IMR-90 (cell line): Measurements from ENCODE around the gene UGGT2. TPM values are rescaled to one million over a fixed set of nuclear protein-coding genes. Genes with fewer than 3 reads are reported as not detected.

ENCODE experiments used
- ATAC-seq: fragments of 200-7000 bp; cut with Tn5 transposase; 2 replicates; pipeline ENCODE4 v1.9.1; 2020; ENCODE audit warnings: low read depth, mild to moderate bottlenecking, moderate library complexity
- BruUV-seq: library from RNA; stranded (reverse); fragments of 400-500 nt; replicated peaks from 2 replicates; lab custom pipeline; 2021; lab: Mats Ljungman, UMichigan
- CTCF ChIA-PET: fragments of 300-600 bp; formaldehyde crosslinking; extraction: SDS; loops from one replicate; lab custom pipeline; 2021; ENCODE audit warnings: antibody characterized with exemption; lab: Yijun Ruan, JAX
- POLR2A ChIA-PET: fragments of 300-600 bp; sonication (Branson Sonifier 250); formaldehyde crosslinking; loops from one replicate; lab custom pipeline; 2022; ENCODE audit warnings: antibody characterized with exemption; ENCODE audit not compliant: unreplicated experiment; lab: Charles Lee
- DNase-seq: peaks from one replicate; pipeline ENCODE4 v3.0.0; 2013
- H2AFZ ChIP-seq: replicated peaks from 2 replicates; pipeline ENCODE3; 2013; ENCODE audit warnings: low read length, mild to moderate bottlenecking; ENCODE audit not compliant: poor library complexity
- H2AK5ac ChIP-seq: 2 replicates; pipeline ENCODE4 v1.6.1; 2013; ENCODE audit warnings: low read depth, low read length, inconsistent platforms
- H2AK9ac ChIP-seq: replicated peaks from 2 replicates; pipeline ENCODE3; 2013; ENCODE audit warnings: mild to moderate bottlenecking, low read depth, low read length, moderate library complexity; ENCODE audit not compliant: poor library complexity
- H2BK120ac ChIP-seq: 2 replicates; pipeline ENCODE4 v1.6.1; 2013; ENCODE audit warnings: low read depth, low read length, inconsistent platforms
- H2BK15ac ChIP-seq: 3 replicates; pipeline ENCODE4 v1.6.1; 2013; ENCODE audit warnings: low read depth, low read length, inconsistent platforms
- H2BK20ac ChIP-seq: 2 replicates; pipeline ENCODE4 v1.6.1; 2013; ENCODE audit warnings: low read depth, mild to moderate bottlenecking, inconsistent platforms, low read length, moderate library complexity
- H2BK5ac ChIP-seq: 2 replicates; pipeline ENCODE4 v1.6.1; 2013; ENCODE audit warnings: mild to moderate bottlenecking, low read depth, low read length, inconsistent platforms; ENCODE audit not compliant: poor library complexity, severe bottlenecking
- H3K14ac ChIP-seq: replicated peaks from 2 replicates; pipeline ENCODE4 v1.6.1; 2013; ENCODE audit warnings: low read depth, low read length, inconsistent platforms
- H3K18ac ChIP-seq: 2 replicates; pipeline ENCODE4 v1.6.1; 2013; ENCODE audit warnings: low read depth, low read length, control low read depth
- H3K23ac ChIP-seq: 2 replicates; pipeline ENCODE4 v1.6.1; 2013; ENCODE audit warnings: low read depth, low read length, inconsistent platforms
- H3K27ac ChIP-seq: 2 replicates; pipeline ENCODE4 v1.5.1; 2013; ENCODE audit warnings: mild to moderate bottlenecking, control low read depth, low read length; ENCODE audit not compliant: insufficient read depth
- H3K27me3 ChIP-seq: 2 replicates; pipeline ENCODE4 v1.6.1; 2013; ENCODE audit warnings: low read length; ENCODE audit not compliant: control insufficient read depth, insufficient read depth
- H3K36me3 ChIP-seq: 2 replicates; pipeline ENCODE4 v1.6.1; 2013; ENCODE audit warnings: low read length, mixed read lengths; ENCODE audit not compliant: control insufficient read depth, insufficient read depth
- H3K4ac ChIP-seq: 2 replicates; pipeline ENCODE4 v1.6.1; 2013; ENCODE audit warnings: low read depth, low read length, inconsistent platforms
- H3K4me1 ChIP-seq: 2 replicates; pipeline ENCODE4 v1.6.1; 2013; ENCODE audit warnings: low read length, mixed read lengths; ENCODE audit not compliant: control insufficient read depth, insufficient read depth
- H3K4me2 ChIP-seq: 2 replicates; pipeline ENCODE4 v1.6.1; 2013; ENCODE audit warnings: low read depth, mild to moderate bottlenecking, control low read depth, low read length, moderate library complexity
- H3K4me3 ChIP-seq: 2 replicates; pipeline ENCODE4 v1.5.1; 2013; ENCODE audit warnings: low read depth, mild to moderate bottlenecking, control low read depth, low read length, moderate library complexity; ENCODE audit not compliant: insufficient read depth
- H3K56ac ChIP-seq: 2 replicates; pipeline ENCODE4 v1.6.1; 2013; ENCODE audit warnings: low read length, inconsistent platforms; ENCODE audit not compliant: insufficient read depth; ENCODE audit errors: extremely low read depth
- H3K79me1 ChIP-seq, 2 experiments: 2 replicates each; pipeline ENCODE4 v1.6.1; 2013; ENCODE audit warnings: low read length in 2 of 2, inconsistent platforms in 1 of 2, low read depth in 1 of 2
- H3K9ac ChIP-seq: 2 replicates; pipeline ENCODE4 v1.6.1; 2013; ENCODE audit warnings: low read depth, low read length, control low read depth
- H3K9me1 ChIP-seq: 2 replicates; pipeline ENCODE4 v1.6.1; 2013; ENCODE audit warnings: low read length, inconsistent platforms; ENCODE audit not compliant: insufficient read depth
- H3K9me3 ChIP-seq: 2 replicates; pipeline ENCODE4 v1.6.1; 2013; ENCODE audit warnings: low read length; ENCODE audit not compliant: control insufficient read depth, insufficient read depth
- H4K20me1 ChIP-seq: 2 replicates; pipeline ENCODE4 v1.6.1; 2013; ENCODE audit warnings: low read length, inconsistent platforms; ENCODE audit not compliant: insufficient read depth
- H4K5ac ChIP-seq: 2 replicates; pipeline ENCODE4 v1.6.1; 2013; ENCODE audit warnings: mild to moderate bottlenecking, low read depth, low read length, control low read depth
- H4K8ac ChIP-seq, 2 experiments: 2 replicates each; pipeline ENCODE4 v1.6.1; 2013; ENCODE audit warnings: low read depth in 2 of 2, low read length in 2 of 2, control low read depth in 1 of 2, inconsistent platforms in 1 of 2
- H4K91ac ChIP-seq: 2 replicates; pipeline ENCODE4 v1.6.1; 2013; ENCODE audit warnings: low read depth, low read length, inconsistent platforms; ENCODE audit not compliant: insufficient read depth
- BHLHE40 ChIP-seq: fragments of 150-350 bp; IDR thresholded peaks from 2 replicates; pipeline ENCODE4 v1.6.1; 2016; ENCODE audit warnings: mild to moderate bottlenecking, low read depth, low read length
- CEBPB ChIP-seq: IDR thresholded peaks from 2 replicates; pipeline ENCODE4 v1.6.1; 2012; ENCODE audit warnings: low read depth, low read length, improper control_type of control experiment
- CHD1 ChIP-seq: IDR thresholded peaks from 2 replicates; pipeline ENCODE4 v1.6.1; 2012; ENCODE audit warnings: low read depth, low read length, improper control_type of control experiment
- ELK1 ChIP-seq: fragments of 150-350 bp; IDR thresholded peaks from 2 replicates; pipeline ENCODE4 v1.6.1; 2016; ENCODE audit warnings: low read depth, mild to moderate bottlenecking, low read length, moderate library complexity, borderline replicate concordance
- MAFK ChIP-seq: IDR thresholded peaks from 2 replicates; pipeline ENCODE4 v1.6.1; 2012; ENCODE audit warnings: low read depth, low read length, improper control_type of control experiment
- MAZ ChIP-seq: IDR thresholded peaks from 2 replicates; pipeline ENCODE4 v1.6.1; 2012; ENCODE audit warnings: low read depth, mild to moderate bottlenecking, low read length, improper control_type of control experiment, moderate library complexity, borderline replicate concordance
- MXI1 ChIP-seq: IDR thresholded peaks from 2 replicates; pipeline ENCODE4 v1.6.1; 2012; ENCODE audit warnings: low read depth, mild to moderate bottlenecking, low read length, moderate library complexity, borderline replicate concordance
- NFE2L2 ChIP-seq: fragments of 150-350 bp; IDR thresholded peaks from 2 replicates; pipeline ENCODE4 v1.6.1; 2016; ENCODE audit warnings: low read depth, mild to moderate bottlenecking, low read length
- POLR2A ChIP-seq: IDR thresholded peaks from 2 replicates; pipeline ENCODE4 v1.6.1; 2012; ENCODE audit warnings: mild to moderate bottlenecking, low read depth, low read length
- RAD21 ChIP-seq: IDR thresholded peaks from 2 replicates; pipeline ENCODE4 v1.6.1; 2012; ENCODE audit warnings: low read length, improper control_type of control experiment
- RCOR1 ChIP-seq: IDR thresholded peaks from 2 replicates; pipeline ENCODE4 v1.6.1; 2012; ENCODE audit warnings: mild to moderate bottlenecking, low read length, improper control_type of control experiment; ENCODE audit not compliant: insufficient replicate concordance
- RFX5 ChIP-seq: IDR thresholded peaks from 2 replicates; pipeline ENCODE4 v1.8.0; 2012; ENCODE audit warnings: low read depth, mild to moderate bottlenecking, low read length, moderate library complexity
- SMC3 ChIP-seq: fragments of 150-350 bp; IDR thresholded peaks from 2 replicates; pipeline ENCODE4 v1.6.1; 2016; ENCODE audit warnings: low read depth, mild to moderate bottlenecking, antibody characterized with exemption, low read length, moderate library complexity
- WGBS, 2 experiments: methylation state at CpG; one replicate each; pipeline versions ENCODE4 v1.1.5 to v1.1.7; 2013; ENCODE audit warnings: missing lambda C conversion rate in 2 of 2; ENCODE audit not compliant: insufficient read length in 1 of 2; ENCODE audit errors: extremely low coverage in 2 of 2; 5-methylcytosine and 5-hydroxymethylcytosine counted together
- dilution Hi-C: fragments of 300-500 bp; cut with HindIII; formaldehyde crosslinking; loops from one replicate; pipeline ENCODE4 v1.14.3; 2018; ENCODE audit warnings: low sequenced_read_pairs; ENCODE audit not compliant: unreplicated experiment
- in situ Hi-C: fragments of 300-500 bp; cut with MboI; formaldehyde crosslinking; loops from 3 replicates; pipeline ENCODE4 v1.14.3; 2019; ENCODE audit warnings: low sequenced_read_pairs, inconsistent platforms, mixed read lengths
- intact Hi-C: fragments of 100-400 bp; cut with micrococcal nuclease; formaldehyde crosslinking; loops from 2 replicates; pipeline ENCODE4 v1.10.0; 2022
- polyA plus RNA-seq, 3 experiments: library from polyadenylated mRNA; depleted of rRNA; stranded (reverse); fragments of >200 nt; gene quantifications; 2 replicates each; pipeline ENCODE4 v1.2.3, GENCODE V29; 2012; ENCODE audit warnings: low replicate concordance in 1 of 3
- total RNA-seq: library from RNA; depleted of rRNA; stranded (reverse); fragments of >200 nt; gene quantifications from 2 replicates; pipeline ENCODE4 v1.2.3, GENCODE V29; 2012

UGGT2 gene
- total and polyA plus RNA-seq, 2 of the 4 experiments (the other 2 are of a cell fraction), result 21.4 to 40.1 TPM

DNA sequence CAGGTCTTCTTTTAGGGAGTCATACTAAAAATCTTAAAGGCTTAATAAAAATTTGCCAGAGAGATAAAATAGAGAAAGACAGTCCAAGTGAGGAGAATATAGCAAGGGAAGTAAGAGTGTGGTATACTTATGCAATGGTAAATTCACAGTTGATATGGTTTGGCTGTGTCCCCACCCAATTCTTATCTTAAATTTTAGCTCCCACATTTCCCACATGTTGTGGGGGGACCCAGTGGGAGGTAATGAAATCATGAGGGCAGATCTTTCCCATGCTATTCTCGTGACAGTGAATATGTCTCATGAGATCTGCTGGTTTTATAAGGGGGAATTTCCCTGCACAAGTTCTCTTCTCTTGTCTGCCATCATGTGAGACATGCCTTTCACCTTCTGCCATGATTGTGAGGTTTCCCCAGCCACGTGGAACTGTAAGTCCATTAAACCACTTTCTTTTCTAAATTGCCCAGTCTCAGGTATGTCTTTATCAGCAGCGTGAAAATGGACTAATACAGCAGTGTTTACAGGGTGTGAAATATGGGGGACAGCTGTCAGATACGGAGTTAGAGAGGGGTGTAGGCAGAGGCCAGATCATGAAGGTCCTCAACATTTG is 115.4 kb downstream of the UGGT2 start:
- H2BK5ac ChIP-seq, result no peak overlapping the region
- no peak overlapping the region for H3K14ac ChIP-seq
- intact Hi-C loops, result no loop called here
- H3K4me2 ChIP-seq, result no peak overlapping the region
- H4K20me1 ChIP-seq, result no peaks in the 10 kb centered on the region
- H3K9me3 ChIP-seq, result no peaks in the 10 kb centered on the region; the same call in 1 of the 2 replicates
- no peak overlapping the region for H3K27ac ChIP-seq
- H3K23ac ChIP-seq, result no peak overlapping the region
- no peak overlapping the region for H2AK5ac ChIP-seq
- no peak overlapping the region for H4K8ac ChIP-seq
- no peak overlapping the region for H2BK15ac ChIP-seq
- no peaks in the 10 kb centered on the region for H3K79me1 ChIP-seq
- no TSS peak for BruUV-seq
- DNase-seq (no peak), ATAC-seq (no peak)
- H3K4me3 ChIP-seq, result no peak overlapping the region
- ChIA-PET CTCF (no interaction called here), POLR2A (no interaction called here)
- no peak overlapping the region for H2AK9ac ChIP-seq
- H4K5ac ChIP-seq, result no peak overlapping the region
- H3K4ac ChIP-seq, result no peak overlapping the region
- in situ Hi-C loops, result no loop called here
- no CpG with 5 or more reads among the region's 4 CpGs for WGBS, 2 experiments
- no peak overlapping the region for H2AFZ ChIP-seq
- H2BK120ac ChIP-seq, result no peak overlapping the region
- H2BK20ac ChIP-seq, result no peak overlapping the region
- H3K36me3 ChIP-seq, result peaks cover 9% of the 10 kb centered on the region
- TF ChIP-seq NFE2L2 (no peak), POLR2A (no peak), CHD1 (no peak), BHLHE40 (no peak), RAD21 (no peak), MAZ (no peak), RFX5 (no peak), RCOR1 (no peak), CEBPB (no peak), SMC3 (no peak), ELK1 (no peak), MXI1 (no peak), MAFK (no peak)
- H3K9ac ChIP-seq, result no peak overlapping the region
- H3K56ac ChIP-seq, result no peak overlapping the region
- H4K91ac ChIP-seq, result no peak overlapping the region
- H3K18ac ChIP-seq, result no peak overlapping the region
- no peaks in the 10 kb centered on the region; the same call in 1 of the 2 replicates for H3K9me1 ChIP-seq
- no peaks in the 10 kb centered on the region for H3K4me1 ChIP-seq
- H3K27me3 ChIP-seq, result no peaks in the 10 kb centered on the region
- dilution Hi-C loops, result no loop called here
